ENCODE results near the gene ZNF341.

DNA sequence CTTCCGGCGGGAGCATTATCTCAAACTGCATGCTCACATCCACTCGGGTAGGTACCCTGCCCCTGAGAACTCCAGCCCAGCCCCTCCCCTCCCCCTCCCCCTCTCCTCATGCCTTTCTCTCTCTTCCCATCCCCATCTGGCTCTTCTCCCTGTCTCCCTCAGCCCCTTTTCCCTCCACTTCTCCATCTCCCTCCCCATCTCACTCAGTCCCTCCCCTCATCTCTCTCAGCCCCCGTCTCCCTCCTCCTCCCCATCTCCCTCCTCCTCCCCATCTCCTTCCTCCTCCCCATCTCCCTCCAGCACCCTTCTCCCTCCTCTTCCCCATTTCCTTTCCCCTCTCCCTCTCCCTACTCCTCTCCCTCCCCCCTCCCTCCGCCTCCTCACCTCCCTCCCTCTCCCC is 52.0 kb downstream of the ZNF341 start:
- TF ChIP-seq POLR2AphosphoS5 (IDR thresholded peaks at IDR 0.05; ENCODE audit: low read depth) (no peak), EZH2 (IDR thresholded peaks at IDR 0.05; ENCODE audit: low read depth, unreplicated experiment) (no peak), CREB1 (CRISPR knock-in tag; IDR thresholded peaks at IDR 0.05; ENCODE audit: low read depth) (no peak), EZH2phosphoT487 (IDR thresholded peaks at IDR 0.05; ENCODE audit: unreplicated experiment) (no peak)
- TF ChIP-seq, protein P1, sequence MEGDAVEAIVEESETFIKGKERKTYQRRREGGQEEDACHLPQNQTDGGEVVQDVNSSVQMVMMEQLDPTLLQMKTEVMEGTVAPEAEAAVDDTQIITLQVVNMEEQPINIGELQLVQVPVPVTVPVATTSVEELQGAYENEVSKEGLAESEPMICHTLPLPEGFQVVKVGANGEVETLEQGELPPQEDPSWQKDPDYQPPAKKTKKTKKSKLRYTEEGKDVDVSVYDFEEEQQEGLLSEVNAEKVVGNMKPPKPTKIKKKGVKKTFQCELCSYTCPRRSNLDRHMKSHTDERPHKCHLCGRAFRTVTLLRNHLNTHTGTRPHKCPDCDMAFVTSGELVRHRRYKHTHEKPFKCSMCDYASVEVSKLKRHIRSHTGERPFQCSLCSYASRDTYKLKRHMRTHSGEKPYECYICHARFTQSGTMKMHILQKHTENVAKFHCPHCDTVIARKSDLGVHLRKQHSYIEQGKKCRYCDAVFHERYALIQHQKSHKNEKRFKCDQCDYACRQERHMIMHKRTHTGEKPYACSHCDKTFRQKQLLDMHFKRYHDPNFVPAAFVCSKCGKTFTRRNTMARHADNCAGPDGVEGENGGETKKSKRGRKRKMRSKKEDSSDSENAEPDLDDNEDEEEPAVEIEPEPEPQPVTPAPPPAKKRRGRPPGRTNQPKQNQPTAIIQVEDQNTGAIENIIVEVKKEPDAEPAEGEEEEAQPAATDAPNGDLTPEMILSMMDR (conservative IDR thresholded peaks at IDR 0.05; ENCODE audit: low read depth in 2 of 2) = no peak
- TF ChIP-seq, protein P2, sequence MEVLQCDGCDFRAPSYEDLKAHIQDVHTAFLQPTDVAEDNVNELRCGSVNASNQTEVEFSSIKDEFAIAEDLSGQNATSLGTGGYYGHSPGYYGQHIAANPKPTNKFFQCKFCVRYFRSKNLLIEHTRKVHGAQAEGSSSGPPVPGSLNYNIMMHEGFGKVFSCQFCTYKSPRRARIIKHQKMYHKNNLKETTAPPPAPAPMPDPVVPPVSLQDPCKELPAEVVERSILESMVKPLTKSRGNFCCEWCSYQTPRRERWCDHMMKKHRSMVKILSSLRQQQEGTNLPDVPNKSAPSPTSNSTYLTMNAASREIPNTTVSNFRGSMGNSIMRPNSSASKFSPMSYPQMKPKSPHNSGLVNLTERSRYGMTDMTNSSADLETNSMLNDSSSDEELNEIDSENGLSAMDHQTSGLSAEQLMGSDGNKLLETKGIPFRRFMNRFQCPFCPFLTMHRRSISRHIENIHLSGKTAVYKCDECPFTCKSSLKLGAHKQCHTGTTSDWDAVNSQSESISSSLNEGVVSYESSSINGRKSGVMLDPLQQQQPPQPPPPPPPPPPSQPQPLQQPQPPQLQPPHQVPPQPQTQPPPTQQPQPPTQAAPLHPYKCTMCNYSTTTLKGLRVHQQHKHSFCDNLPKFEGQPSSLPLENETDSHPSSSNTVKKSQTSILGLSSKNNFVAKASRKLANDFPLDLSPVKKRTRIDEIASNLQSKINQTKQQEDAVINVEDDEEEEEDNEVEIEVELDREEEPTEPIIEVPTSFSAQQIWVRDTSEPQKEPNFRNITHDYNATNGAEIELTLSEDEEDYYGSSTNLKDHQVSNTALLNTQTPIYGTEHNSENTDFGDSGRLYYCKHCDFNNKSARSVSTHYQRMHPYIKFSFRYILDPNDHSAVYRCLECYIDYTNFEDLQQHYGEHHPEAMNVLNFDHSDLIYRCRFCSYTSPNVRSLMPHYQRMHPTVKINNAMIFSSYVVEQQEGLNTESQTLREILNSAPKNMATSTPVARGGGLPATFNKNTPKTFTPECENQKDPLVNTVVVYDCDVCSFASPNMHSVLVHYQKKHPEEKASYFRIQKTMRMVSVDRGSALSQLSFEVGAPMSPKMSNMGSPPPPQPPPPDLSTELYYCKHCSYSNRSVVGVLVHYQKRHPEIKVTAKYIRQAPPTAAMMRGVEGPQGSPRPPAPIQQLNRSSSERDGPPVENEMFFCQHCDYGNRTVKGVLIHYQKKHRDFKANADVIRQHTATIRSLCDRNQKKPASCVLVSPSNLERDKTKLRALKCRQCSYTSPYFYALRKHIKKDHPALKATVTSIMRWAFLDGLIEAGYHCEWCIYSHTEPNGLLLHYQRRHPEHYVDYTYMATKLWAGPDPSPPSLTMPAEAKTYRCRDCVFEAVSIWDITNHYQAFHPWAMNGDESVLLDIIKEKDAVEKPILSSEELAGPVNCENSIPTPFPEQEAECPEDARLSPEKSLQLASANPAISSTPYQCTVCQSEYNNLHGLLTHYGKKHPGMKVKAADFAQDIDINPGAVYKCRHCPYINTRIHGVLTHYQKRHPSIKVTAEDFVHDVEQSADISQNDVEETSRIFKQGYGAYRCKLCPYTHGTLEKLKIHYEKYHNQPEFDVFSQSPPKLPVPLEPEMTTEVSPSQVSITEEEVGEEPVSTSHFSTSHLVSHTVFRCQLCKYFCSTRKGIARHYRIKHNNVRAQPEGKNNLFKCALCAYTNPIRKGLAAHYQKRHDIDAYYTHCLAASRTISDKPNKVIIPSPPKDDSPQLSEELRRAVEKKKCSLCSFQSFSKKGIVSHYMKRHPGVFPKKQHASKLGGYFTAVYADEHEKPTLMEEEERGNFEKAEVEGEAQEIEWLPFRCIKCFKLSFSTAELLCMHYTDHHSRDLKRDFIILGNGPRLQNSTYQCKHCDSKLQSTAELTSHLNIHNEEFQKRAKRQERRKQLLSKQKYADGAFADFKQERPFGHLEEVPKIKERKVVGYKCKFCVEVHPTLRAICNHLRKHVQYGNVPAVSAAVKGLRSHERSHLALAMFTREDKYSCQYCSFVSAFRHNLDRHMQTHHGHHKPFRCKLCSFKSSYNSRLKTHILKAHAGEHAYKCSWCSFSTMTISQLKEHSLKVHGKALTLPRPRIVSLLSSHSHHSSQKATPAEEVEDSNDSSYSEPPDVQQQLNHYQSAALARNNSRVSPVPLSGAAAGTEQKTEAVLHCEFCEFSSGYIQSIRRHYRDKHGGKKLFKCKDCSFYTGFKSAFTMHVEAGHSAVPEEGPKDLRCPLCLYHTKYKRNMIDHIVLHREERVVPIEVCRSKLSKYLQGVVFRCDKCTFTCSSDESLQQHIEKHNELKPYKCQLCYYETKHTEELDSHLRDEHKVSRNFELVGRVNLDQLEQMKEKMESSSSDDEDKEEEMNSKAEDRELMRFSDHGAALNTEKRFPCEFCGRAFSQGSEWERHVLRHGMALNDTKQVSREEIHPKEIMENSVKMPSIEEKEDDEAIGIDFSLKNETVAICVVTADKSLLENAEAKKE (CRISPR knock-in tag; IDR thresholded peaks at IDR 0.05) = no peak
- TF ChIP-seq, protein P3, sequence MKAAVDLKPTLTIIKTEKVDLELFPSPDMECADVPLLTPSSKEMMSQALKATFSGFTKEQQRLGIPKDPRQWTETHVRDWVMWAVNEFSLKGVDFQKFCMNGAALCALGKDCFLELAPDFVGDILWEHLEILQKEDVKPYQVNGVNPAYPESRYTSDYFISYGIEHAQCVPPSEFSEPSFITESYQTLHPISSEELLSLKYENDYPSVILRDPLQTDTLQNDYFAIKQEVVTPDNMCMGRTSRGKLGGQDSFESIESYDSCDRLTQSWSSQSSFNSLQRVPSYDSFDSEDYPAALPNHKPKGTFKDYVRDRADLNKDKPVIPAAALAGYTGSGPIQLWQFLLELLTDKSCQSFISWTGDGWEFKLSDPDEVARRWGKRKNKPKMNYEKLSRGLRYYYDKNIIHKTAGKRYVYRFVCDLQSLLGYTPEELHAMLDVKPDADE (IDR thresholded peaks at IDR 0.05) = no peak
- TF ChIP-seq, protein P4, sequence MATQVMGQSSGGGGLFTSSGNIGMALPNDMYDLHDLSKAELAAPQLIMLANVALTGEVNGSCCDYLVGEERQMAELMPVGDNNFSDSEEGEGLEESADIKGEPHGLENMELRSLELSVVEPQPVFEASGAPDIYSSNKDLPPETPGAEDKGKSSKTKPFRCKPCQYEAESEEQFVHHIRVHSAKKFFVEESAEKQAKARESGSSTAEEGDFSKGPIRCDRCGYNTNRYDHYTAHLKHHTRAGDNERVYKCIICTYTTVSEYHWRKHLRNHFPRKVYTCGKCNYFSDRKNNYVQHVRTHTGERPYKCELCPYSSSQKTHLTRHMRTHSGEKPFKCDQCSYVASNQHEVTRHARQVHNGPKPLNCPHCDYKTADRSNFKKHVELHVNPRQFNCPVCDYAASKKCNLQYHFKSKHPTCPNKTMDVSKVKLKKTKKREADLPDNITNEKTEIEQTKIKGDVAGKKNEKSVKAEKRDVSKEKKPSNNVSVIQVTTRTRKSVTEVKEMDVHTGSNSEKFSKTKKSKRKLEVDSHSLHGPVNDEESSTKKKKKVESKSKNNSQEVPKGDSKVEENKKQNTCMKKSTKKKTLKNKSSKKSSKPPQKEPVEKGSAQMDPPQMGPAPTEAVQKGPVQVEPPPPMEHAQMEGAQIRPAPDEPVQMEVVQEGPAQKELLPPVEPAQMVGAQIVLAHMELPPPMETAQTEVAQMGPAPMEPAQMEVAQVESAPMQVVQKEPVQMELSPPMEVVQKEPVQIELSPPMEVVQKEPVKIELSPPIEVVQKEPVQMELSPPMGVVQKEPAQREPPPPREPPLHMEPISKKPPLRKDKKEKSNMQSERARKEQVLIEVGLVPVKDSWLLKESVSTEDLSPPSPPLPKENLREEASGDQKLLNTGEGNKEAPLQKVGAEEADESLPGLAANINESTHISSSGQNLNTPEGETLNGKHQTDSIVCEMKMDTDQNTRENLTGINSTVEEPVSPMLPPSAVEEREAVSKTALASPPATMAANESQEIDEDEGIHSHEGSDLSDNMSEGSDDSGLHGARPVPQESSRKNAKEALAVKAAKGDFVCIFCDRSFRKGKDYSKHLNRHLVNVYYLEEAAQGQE (IDR thresholded peaks at IDR 0.05; ENCODE audit: unreplicated experiment) = no peak

Data from GM23338 (cell line).